ENCODE results near the gene DHDDS. TPM values are rescaled to one million over a fixed set of nuclear protein-coding genes. Genes with fewer than 3 reads are reported as not detected.

DHDDS gene
- polyA plus RNA-seq, 3 donors, result 21.3 to 27.4 (median 24.0) TPM

GRCh38 chr1:26518355-26518754 lies 86.2 kb downstream of the DHDDS start:
- Mint-ChIP-seq H3K36me3 (no peaks in the 10 kb centered on the region), H3K27me3 (ENCODE audit: low read depth in 3 of 3) (peaks cover under 1 to 4% (median 3%) of the 10 kb centered on the region in 3 donors), H3K27ac (no peak overlapping the region), H3K4me1 (peaks cover 13% of the 10 kb centered on the region), H3K4me3 (no peak overlapping the region), H3K9me3 (no peaks in the 10 kb centered on the region)
- DNase-seq, result no peak
- Histone ChIP-seq H3K4me3 (replicated peaks in 1 of 3; ENCODE audit: low read depth in 2 of 3, low read length in 3 of 3) (no peak overlapping the region), H3K4me2 (replicated peaks; ENCODE audit: extremely low read depth, low read length, poor library complexity, severe bottlenecking) (no peak overlapping the region), H3K36me3 (replicated peaks in 1 of 2; ENCODE audit: control insufficient read depth in 1 of 2, insufficient read depth in 2 of 2, low read length in 2 of 2) (no peaks in the 10 kb centered on the region), H3K4me1 (ENCODE audit: control insufficient read depth in 1 of 2, insufficient read depth in 2 of 2, low read length in 2 of 2) (peaks cover 5 to 8% of the 10 kb centered on the region in 2 donors), H3K27me3 (ENCODE audit: control insufficient read depth in 2 of 2, insufficient read depth in 2 of 2, low read length in 2 of 2) (no peaks in the 10 kb centered on the region), H2AFZ (ENCODE audit: insufficient read depth, low read depth, low read length, poor library complexity, severe bottlenecking) (no peak overlapping the region), H3K9ac (ENCODE audit: insufficient read depth, low read length, poor library complexity, severe bottlenecking) (no peak overlapping the region), H3K79me2 (ENCODE audit: insufficient read depth, low read length) (no peaks in the 10 kb centered on the region), H3K9me3 (replicated peaks in 1 of 2; ENCODE audit: control insufficient read depth in 1 of 2, insufficient read depth in 1 of 2, low read length in 2 of 2) (no peaks in the 10 kb centered on the region), H3K27ac (ENCODE audit: low read depth in 1 of 2, low read length in 2 of 2) (no peak overlapping the region), H4K20me1 (ENCODE audit: insufficient read depth, low read length) (no peaks in the 10 kb centered on the region)
- intact Hi-C loops (cut with micrococcal nuclease), result no loop called here
- no peak for TF ChIP-seq CTCF (IDR thresholded peaks at IDR 0.05)
- WGBS (ENCODE audit: insufficient coverage), result 100% methylated on average over 1 of the region's 6 CpGs

- Histone ChIP-seq H3K79me2 (ENCODE audit: insufficient read depth, low read length) (no peaks in the 10 kb centered on the region), H3K4me1 (ENCODE audit: control insufficient read depth in 1 of 2, insufficient read depth in 2 of 2, low read length in 2 of 2) (peaks cover 5 to 8% of the 10 kb centered on the region in 2 donors), H2AFZ (ENCODE audit: insufficient read depth, low read depth, low read length, poor library complexity, severe bottlenecking) (no peak overlapping the region), H3K4me2 (replicated peaks; ENCODE audit: extremely low read depth, low read length, poor library complexity, severe bottlenecking) (no peak overlapping the region), H3K9me3 (replicated peaks in 1 of 2; ENCODE audit: control insufficient read depth in 1 of 2, insufficient read depth in 1 of 2, low read length in 2 of 2) (no peaks in the 10 kb centered on the region), H3K27me3 (ENCODE audit: control insufficient read depth in 2 of 2, insufficient read depth in 2 of 2, low read length in 2 of 2) (no peaks in the 10 kb centered on the region), H3K27ac (ENCODE audit: low read depth in 1 of 2, low read length in 2 of 2) (no peak overlapping the region), H4K20me1 (ENCODE audit: insufficient read depth, low read length) (no peaks in the 10 kb centered on the region), H3K9ac (ENCODE audit: insufficient read depth, low read length, poor library complexity, severe bottlenecking) (no peak overlapping the region), H3K4me3 (replicated peaks in 1 of 3; ENCODE audit: low read depth in 2 of 3, low read length in 3 of 3) (no peak overlapping the region), H3K36me3 (replicated peaks in 1 of 2; ENCODE audit: control insufficient read depth in 1 of 2, insufficient read depth in 2 of 2, low read length in 2 of 2) (no peaks in the 10 kb centered on the region)
- peaks cover 9 to 17% (median 16%) of the 10 kb centered on the region in 3 donors for H3K27me3 Mint-ChIP-seq (ENCODE audit: low read depth in 3 of 3)
- WGBS (ENCODE audit: insufficient coverage), result 100% methylated on average over 2 of the region's 5 CpGs
- intact Hi-C loops (cut with micrococcal nuclease), result no loop called here
- no peaks in the 10 kb centered on the region for H3K36me3 Mint-ChIP-seq
- DNase-seq, result no peak
- H3K4me1 Mint-ChIP-seq, result peaks cover 13% of the 10 kb centered on the region
- TF ChIP-seq CTCF (IDR thresholded peaks at IDR 0.05), result no peak
- H3K27ac Mint-ChIP-seq, result peak overlapping the region in 1 of 7 donors; percentile 64
- no peak overlapping the region for H3K4me3 Mint-ChIP-seq
- no peaks in the 10 kb centered on the region for H3K9me3 Mint-ChIP-seq
Measured at GRCh38 chr1:26520339-26520738, 88.2 kb downstream of the DHDDS start.

Other genes with a start within 250 kb of the DHDDS start
- gene CATSPER4, start 241.7 kb upstream of the DHDDS start, polyA plus RNA-seq, result not detected
- gene CEP85, start 198.1 kb upstream of the DHDDS start, polyA plus RNA-seq, result 10 to 100 TPM in 2 of 3 donors, 1 to 10 TPM in 1; 8.2 to 32.5 (median 10.9) TPM
- 1,000 to 10,000 TPM in 2 of 3 donors, 100 to 1,000 TPM in 1; 478 to 1,744 (median 1,706) TPM for gene SH3BGRL3, start 152.2 kb upstream of the DHDDS start, polyA plus RNA-seq
- gene UBXN11, start 125.7 kb upstream of the DHDDS start, polyA plus RNA-seq, result 100 to 1,000 TPM in 1 of 3 donors, 10 to 100 TPM in 2; 48.0 to 885 (median 52.1) TPM
- 1,000 to 10,000 TPM in 2 of 3 donors, 100 to 1,000 TPM in 1; 851 to 4,047 (median 2,617) TPM for gene CD52, start 114.4 kb upstream of the DHDDS start, polyA plus RNA-seq
- gene CRYBG2, start 78.2 kb upstream of the DHDDS start, polyA plus RNA-seq, result under 1 TPM in 1 of 3 donors, not detected in 2; 0.52 TPM
- not detected for gene ZNF683, start 59.6 kb upstream of the DHDDS start, polyA plus RNA-seq
- not detected for gene LIN28A, start 21.5 kb upstream of the DHDDS start, polyA plus RNA-seq
- gene HMGN2, start 40.1 kb downstream of the DHDDS start, polyA plus RNA-seq, result 100 to 1,000 TPM; 400 to 575 (median 555) TPM
- gene RPS6KA1, start 97.4 kb downstream of the DHDDS start, polyA plus RNA-seq, result 100 to 1,000 TPM; 116 to 189 (median 188) TPM